ACC112 (cell line): ENCODE results near the gene SPATA7.

Experiments
- H2AFZ ChIP-seq: fragments of 200-600 bp; sonication (generic); one replicate; pipeline ENCODE4 v1.6.0; 2017; ENCODE audit warnings: antibody characterized with exemption, low read length; ENCODE audit not compliant: unreplicated experiment
- H3K27ac ChIP-seq: fragments of 200-600 bp; sonication (generic); 2 replicates; pipeline ENCODE4 v1.5.1; 2014; ENCODE audit warnings: low read depth, mild to moderate bottlenecking, antibody characterized with exemption, low read length, moderate library complexity
- H3K27me3 ChIP-seq: fragments of 200-600 bp; sonication (generic); 2 replicates; pipeline ENCODE4 v1.6.1; 2014; ENCODE audit warnings: mild to moderate bottlenecking, antibody characterized with exemption, low read length, moderate library complexity, mixed read lengths; ENCODE audit not compliant: insufficient read depth
- H3K36me3 ChIP-seq: fragments of 200-600 bp; sonication (generic); 2 replicates; pipeline ENCODE4 v1.6.1; 2016; ENCODE audit warnings: mild to moderate bottlenecking, antibody characterized with exemption, low read length, moderate library complexity, mixed read lengths; ENCODE audit not compliant: insufficient read depth
- H3K4me1 ChIP-seq: fragments of 200-600 bp; sonication (generic); one replicate; pipeline ENCODE4 v1.6.1; 2016; ENCODE audit warnings: low read length, mixed read lengths; ENCODE audit not compliant: insufficient read depth, unreplicated experiment, control insufficient read depth
- H3K4me3 ChIP-seq: fragments of 200-600 bp; sonication (generic); 2 replicates; pipeline ENCODE4 v1.5.1; 2014; ENCODE audit warnings: mild to moderate bottlenecking, low read depth, low read length
- H3K79me2 ChIP-seq: fragments of 200-600 bp; sonication (generic); one replicate; pipeline ENCODE4 v1.6.0; 2016; ENCODE audit warnings: low read length; ENCODE audit not compliant: control insufficient read depth, unreplicated experiment, insufficient read depth

SPATA7 gene

DNA sequence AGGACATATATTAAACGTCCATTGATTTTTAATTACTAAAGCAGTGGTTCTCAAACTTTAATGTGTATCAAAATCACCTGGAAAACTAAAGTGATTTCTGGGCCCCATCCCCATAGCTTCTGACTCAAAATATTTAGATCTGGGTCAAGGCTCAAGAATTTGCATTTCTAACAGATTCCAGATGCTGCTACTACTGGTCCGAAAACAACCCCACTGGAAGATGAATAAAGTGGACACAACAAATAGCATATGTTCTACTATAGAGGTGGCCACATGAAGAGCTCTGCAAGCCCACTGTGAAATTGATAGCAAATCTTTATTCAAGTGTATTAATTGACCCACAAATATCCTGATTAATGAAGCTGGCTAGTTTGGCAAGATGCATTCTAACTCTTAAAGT is 69.4 kb downstream of the SPATA7 start:
- H3K79me2 ChIP-seq = no peaks in the 10 kb centered on the region
- H3K36me3 ChIP-seq = 0 out of 2 replicates have a peak, but pooled peaks cover 7% of the 10 kb centered on the region
- no peaks in the 10 kb centered on the region for H3K4me1 ChIP-seq
- no peaks in the 10 kb centered on the region for H3K27me3 ChIP-seq
- H2AFZ ChIP-seq = no peak overlapping the region
- H3K27ac ChIP-seq = no peak overlapping the region
- H3K4me3 ChIP-seq = no peak overlapping the region

DNA sequence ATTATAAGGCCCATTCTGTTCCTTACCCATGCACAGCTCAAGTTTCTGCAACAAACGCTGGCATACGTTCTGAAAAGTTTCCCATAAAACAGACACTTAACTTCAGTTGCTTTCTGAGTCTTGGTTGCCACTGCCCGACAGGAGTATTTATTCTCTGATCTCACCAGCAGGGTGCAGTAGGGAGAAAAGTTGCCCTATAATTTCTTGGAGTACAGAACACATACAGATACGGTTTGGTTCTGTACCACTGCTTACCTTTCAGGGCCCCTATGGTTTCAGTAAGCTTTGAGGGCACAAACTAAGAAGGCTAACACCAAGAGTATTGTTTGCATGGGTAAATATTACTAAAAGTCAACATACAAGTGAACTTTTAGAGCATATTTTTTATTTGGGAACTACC is 77.9 kb downstream of the SPATA7 start:
- H2AFZ ChIP-seq = no peak overlapping the region
- H3K4me3 ChIP-seq = no peak overlapping the region
- peaks cover 7% of the 10 kb centered on the region for H3K4me1 ChIP-seq
- no peaks in the 10 kb centered on the region for H3K27me3 ChIP-seq
- H3K36me3 ChIP-seq = no peaks in the 10 kb centered on the region
- H3K27ac ChIP-seq = no peak overlapping the region
- no peaks in the 10 kb centered on the region for H3K79me2 ChIP-seq

DNA sequence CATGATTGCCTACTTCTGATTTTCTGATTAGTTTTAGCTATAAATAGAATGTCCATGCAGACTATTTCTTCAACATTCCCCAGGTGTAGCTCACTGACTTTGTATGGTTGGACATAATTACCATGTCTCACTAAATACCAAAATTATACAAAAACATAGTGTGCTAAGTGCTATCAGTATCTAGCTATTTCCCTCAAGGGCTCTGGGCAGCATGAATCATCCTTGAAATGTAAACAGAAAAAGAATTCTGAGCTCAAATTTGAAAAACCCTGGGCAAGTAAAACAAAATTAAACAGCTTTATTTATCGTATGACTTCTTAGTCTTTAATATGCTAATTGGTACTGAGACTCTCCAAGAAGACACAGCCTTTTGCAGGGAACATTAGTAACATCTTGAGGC is 82.9 kb downstream of the SPATA7 start:
- Histone ChIP-seq H2AFZ (no peak overlapping the region), H3K27me3 (no peaks in the 10 kb centered on the region), H3K27ac (peak overlapping the region; percentile 24; the same call in 1 of the 2 replicates), H3K36me3 (peaks cover 25% of the 10 kb centered on the region), H3K79me2 (no peaks in the 10 kb centered on the region), H3K4me3 (no peak overlapping the region), H3K4me1 (peaks cover 35% of the 10 kb centered on the region)

DNA sequence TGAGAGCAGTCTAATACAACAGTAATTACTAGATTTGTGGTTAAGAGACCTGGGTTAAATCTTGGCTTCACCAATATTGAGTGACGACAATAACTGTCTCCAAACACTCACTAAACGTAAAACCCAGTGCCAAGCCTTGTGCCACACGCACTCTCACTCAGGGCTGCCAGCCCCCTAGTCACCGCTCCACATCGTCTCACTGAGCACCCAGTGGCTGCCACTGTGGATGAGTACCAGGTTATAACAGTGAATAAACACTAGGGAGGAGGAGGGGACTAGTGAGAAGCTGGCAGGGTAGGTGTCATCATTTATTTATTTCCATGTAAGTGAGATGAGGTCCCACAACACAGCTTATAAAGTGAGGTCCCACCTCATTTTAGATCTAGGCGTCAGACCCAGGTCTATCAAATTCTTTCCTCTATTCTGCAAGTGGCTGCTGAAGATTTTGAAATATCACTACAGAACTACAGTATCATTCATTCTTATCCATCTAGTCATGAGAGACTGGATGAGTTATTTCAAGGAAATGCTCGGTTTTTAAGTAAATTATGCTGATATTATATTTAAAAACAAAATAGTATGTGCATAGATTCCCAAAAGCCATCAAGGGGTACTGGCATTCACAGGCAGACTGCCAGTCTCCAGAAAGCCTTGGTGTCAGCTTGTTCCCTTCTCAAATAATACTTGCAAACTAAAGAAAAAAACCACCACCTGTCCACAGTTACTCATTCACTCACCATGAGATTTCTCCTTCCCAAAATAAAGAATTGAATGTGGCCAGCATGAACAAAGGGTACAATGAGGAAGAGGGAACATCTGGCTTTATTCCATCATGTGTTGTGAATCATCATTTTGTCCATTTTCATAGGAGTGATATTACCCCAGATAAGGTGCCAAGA is 85.3 kb downstream of the SPATA7 start:
- no peak overlapping the region for H2AFZ ChIP-seq
- H3K27ac ChIP-seq = peak overlapping the region; percentile 52
- peaks cover 26% of the 10 kb centered on the region for H3K36me3 ChIP-seq
- H3K4me1 ChIP-seq = peaks cover 35% of the 10 kb centered on the region
- H3K27me3 ChIP-seq = no peaks in the 10 kb centered on the region
- no peak overlapping the region for H3K4me3 ChIP-seq
- no peaks in the 10 kb centered on the region for H3K79me2 ChIP-seq

DNA sequence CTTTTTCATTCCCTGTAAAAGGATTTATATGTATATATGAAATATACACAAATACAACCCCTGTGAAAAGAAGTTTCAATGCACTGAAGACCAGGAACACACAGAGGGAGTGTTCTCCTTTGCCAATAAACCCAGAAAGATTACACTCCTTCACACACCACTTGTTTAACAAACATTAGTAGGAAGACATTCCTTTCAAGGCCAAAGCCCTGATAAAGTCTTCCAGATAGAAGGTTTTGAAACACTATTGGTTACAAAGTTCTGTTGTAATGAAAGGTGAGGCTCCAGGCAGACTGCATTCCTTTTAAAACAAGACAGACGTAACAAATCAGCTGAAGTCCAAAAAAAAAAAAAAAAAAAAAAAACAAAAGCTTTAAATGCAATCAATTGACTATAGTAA is 88.3 kb downstream of the SPATA7 start:
- H3K4me3 ChIP-seq = no peak overlapping the region
- H3K27me3 ChIP-seq = no peaks in the 10 kb centered on the region
- H3K79me2 ChIP-seq = no peaks in the 10 kb centered on the region
- H2AFZ ChIP-seq = no peak overlapping the region
- peaks cover 28% of the 10 kb centered on the region for H3K4me1 ChIP-seq
- H3K36me3 ChIP-seq = peaks cover 35% of the 10 kb centered on the region
- H3K27ac ChIP-seq = no peak overlapping the region

DNA sequence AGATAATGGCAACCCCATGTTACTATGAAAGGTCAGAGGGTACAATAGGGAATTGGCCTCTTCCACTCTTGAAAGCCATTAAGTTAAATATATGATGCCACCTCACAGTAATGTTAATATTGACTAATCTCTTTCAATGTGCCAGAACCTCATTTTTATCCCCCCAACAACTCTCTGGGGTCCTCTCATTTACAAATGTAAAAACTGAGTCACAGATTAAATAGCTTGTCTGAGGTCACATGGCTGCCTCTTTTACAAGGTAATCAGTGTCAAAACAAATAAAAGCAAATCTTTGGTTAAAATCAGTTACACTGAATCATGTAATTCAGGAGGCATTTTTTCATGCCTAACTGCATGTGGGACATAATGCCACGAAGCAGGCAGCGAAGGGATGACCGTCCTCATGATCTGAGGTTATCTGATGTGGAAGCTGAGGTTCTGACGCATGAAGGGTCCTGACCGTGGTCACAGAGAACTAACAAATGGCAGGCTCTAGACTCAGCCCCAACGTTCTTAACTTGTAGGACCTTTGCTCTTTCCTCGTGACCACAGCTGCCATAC is 90.8 kb downstream of the SPATA7 start:
- no peak overlapping the region for H2AFZ ChIP-seq
- H3K4me1 ChIP-seq = peaks cover 10% of the 10 kb centered on the region
- peaks cover 26% of the 10 kb centered on the region for H3K36me3 ChIP-seq
- H3K27me3 ChIP-seq = no peaks in the 10 kb centered on the region
- H3K4me3 ChIP-seq = no peak overlapping the region
- H3K27ac ChIP-seq = no peak overlapping the region
- H3K79me2 ChIP-seq = no peaks in the 10 kb centered on the region

DNA sequence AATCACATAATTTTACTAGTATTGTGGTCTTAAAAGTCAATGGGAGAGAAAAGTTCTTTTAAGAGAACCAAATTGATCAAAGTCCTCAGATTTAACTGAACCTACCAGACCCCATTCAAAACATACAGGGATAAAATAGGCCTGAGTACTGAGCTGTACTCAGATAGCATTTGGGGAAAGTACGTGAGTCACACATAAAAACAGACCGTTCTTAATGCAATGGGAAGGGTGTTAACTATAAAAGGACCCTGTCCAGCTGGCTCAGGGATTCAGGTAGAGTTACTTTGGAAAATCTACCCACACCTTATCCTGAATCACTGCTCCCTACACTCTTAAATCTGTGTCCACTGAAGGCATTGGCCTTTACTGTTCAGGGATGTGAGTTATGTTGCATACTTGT is 91.4 kb downstream of the SPATA7 start:
- no peak overlapping the region for H3K27ac ChIP-seq
- no peaks in the 10 kb centered on the region for H3K79me2 ChIP-seq
- peaks cover 26% of the 10 kb centered on the region for H3K36me3 ChIP-seq
- peaks cover 5% of the 10 kb centered on the region for H3K4me1 ChIP-seq
- no peak overlapping the region for H2AFZ ChIP-seq
- H3K27me3 ChIP-seq = no peaks in the 10 kb centered on the region
- no peak overlapping the region for H3K4me3 ChIP-seq

DNA sequence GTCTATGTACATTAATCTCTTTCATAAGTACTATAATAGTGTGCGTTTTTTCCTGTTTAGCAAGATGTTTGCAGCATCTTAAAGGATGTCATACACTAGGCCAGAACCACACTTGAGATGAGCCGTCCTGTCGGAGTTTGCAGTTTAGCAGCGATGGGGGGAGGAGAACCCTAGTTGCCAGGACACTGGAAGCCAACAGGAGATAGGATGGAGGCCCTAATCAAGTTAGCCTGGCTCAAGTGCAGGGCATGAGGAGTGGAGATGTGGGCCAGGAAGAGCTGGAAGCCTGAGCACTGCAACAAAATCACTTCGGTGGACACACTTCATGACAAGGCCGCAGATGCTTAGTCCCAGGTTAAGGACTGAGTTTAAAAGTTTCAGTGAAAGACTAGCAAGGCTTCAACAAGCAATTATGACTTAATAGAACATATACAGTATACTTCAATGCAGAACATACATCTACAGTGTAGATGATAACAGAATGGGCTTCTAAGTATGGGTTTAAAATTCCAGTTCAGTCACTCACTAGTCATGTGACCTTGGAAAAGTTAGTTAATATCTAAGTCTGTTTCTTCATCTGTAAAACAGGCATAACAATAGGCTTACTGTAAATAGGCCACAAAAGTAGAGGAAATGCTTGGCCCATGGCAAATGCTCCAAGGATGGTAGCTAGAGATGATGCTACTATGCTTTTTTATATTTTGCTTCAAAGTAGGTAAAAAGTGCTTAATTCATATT is 92.2 kb downstream of the SPATA7 start:
- no peak overlapping the region for H2AFZ ChIP-seq
- H3K27me3 ChIP-seq = no peaks in the 10 kb centered on the region
- peaks cover 5% of the 10 kb centered on the region for H3K4me1 ChIP-seq
- H3K79me2 ChIP-seq = no peaks in the 10 kb centered on the region
- peaks cover 19% of the 10 kb centered on the region for H3K36me3 ChIP-seq
- no peak overlapping the region for H3K27ac ChIP-seq
- H3K4me3 ChIP-seq = no peak overlapping the region

DNA sequence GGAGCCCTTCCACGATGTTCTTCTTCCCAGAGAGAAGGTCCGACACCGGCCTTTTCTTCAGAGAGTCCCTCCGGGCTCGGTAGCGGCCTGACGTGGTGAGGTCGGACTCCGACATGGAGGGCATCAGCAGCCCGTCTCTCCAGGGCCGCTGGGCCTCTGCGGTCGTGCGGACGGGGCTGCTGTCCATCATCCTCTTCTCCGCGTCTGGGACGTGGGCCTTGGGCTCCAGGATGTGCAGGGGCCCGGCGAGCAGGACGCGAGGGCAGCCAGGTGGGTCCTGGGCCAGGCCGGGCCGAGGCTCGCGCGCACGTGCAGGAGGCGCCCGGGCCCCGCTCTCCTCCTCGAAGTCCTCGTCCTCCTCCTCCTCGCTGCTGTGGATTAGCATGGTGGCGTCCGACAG is 93.5 kb downstream of the SPATA7 start:
- Histone ChIP-seq H3K4me3 (no peak overlapping the region), H3K36me3 (peaks cover 12% of the 10 kb centered on the region; the same call in 1 of the 2 replicates), H3K79me2 (no peaks in the 10 kb centered on the region), H2AFZ (no peak overlapping the region), H3K4me1 (peaks cover 5% of the 10 kb centered on the region), H3K27ac (no peak overlapping the region), H3K27me3 (no peaks in the 10 kb centered on the region)

DNA sequence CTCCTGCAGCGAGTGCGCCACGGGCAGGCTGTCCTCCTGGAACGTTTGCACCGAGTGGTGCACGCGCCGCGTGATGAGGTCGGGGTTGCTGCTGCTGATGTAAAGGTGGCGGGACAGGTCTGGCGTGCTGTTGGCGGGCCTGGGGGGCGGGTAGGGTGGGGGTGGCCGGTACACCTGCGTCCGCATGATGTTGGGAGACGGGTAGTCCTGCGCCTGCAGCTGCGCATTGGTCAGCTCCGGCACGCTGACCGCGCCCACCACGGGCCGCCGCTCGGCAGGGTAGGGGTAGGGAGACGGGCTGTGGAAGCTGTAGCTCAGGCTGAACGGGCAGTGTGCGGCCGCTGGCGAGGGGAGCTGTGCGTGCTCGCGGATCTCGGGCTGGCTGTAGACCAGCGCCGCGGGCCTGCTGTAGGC is 94.1 kb downstream of the SPATA7 start:
- H3K4me3 ChIP-seq = no peak overlapping the region
- H3K36me3 ChIP-seq = peaks cover 12% of the 10 kb centered on the region; the same call in 1 of the 2 replicates
- no peak overlapping the region for H3K27ac ChIP-seq
- H3K79me2 ChIP-seq = no peaks in the 10 kb centered on the region
- H3K27me3 ChIP-seq = no peaks in the 10 kb centered on the region
- peaks cover 5% of the 10 kb centered on the region for H3K4me1 ChIP-seq
- no peak overlapping the region for H2AFZ ChIP-seq
